Karpas-422 (cell line): ENCODE measurements around the gene SHANK2. TPM values are rescaled to one million over a fixed set of nuclear protein-coding genes. Genes with fewer than 3 reads are reported as not detected.

Experiments used
- DNase-seq: peaks from one replicate; pipeline ENCODE4 v3.0.0-alpha.2; 2015
- H2AFZ ChIP-seq: fragments of 200-600 bp; sonication (generic); 2 replicates; pipeline ENCODE4 v1.6.1; 2014; ENCODE audit warnings: antibody characterized with exemption, low read length, mixed read lengths
- H3K27ac ChIP-seq: fragments of 200-600 bp; sonication (generic); 2 replicates; pipeline ENCODE4 v1.5.1; 2014; ENCODE audit warnings: mild to moderate bottlenecking, low read length, moderate library complexity
- H3K27me3 ChIP-seq: fragments of 200-600 bp; sonication (generic); 2 replicates; pipeline ENCODE4 v1.6.1; 2014; ENCODE audit warnings: low read length, mixed read lengths
- H3K36me3 ChIP-seq: fragments of 200-600 bp; sonication (generic); 2 replicates; pipeline ENCODE4 v1.6.1; 2014; ENCODE audit warnings: low read length, mixed read lengths; ENCODE audit not compliant: insufficient read depth
- H3K4me1 ChIP-seq: fragments of 200-600 bp; sonication (generic); 2 replicates; pipeline ENCODE4 v1.6.1; 2014; ENCODE audit warnings: mild to moderate bottlenecking, low read length, mixed read lengths
- H3K4me2 ChIP-seq: fragments of 200-600 bp; sonication (generic); 2 replicates; pipeline ENCODE4 v1.6.1; 2014; ENCODE audit warnings: low read length, low read depth, mild to moderate bottlenecking; ENCODE audit not compliant: poor library complexity, severe bottlenecking
- H3K4me3 ChIP-seq: fragments of 200-600 bp; sonication (generic); 2 replicates; pipeline ENCODE4 v1.5.1; 2014; ENCODE audit warnings: mild to moderate bottlenecking, antibody characterized with exemption, low read length, mixed read lengths
- H3K79me2 ChIP-seq: fragments of 200-600 bp; sonication (generic); 2 replicates; pipeline ENCODE4 v1.6.1; 2014; ENCODE audit warnings: mild to moderate bottlenecking, low read length, mixed read lengths
- H3K9ac ChIP-seq: fragments of 200-600 bp; sonication (generic); 2 replicates; pipeline ENCODE4 v1.6.0; 2014; ENCODE audit warnings: low read length
- H3K9me2 ChIP-seq: fragments of 200-600 bp; sonication (generic), shearing (Covaris generic); replicated peaks from 2 replicates; pipeline ENCODE4 v1.6.0; 2014; ENCODE audit warnings: mild to moderate bottlenecking, low read length, moderate library complexity; ENCODE audit not compliant: insufficient read depth
- H3K9me3 ChIP-seq: fragments of 300-700, 200-600 bp; sonication (generic); 2 replicates; pipeline ENCODE4 v1.6.1; 2014; ENCODE audit warnings: low read length, mixed read lengths
- H4K20me1 ChIP-seq: fragments of 200-600 bp; sonication (generic); 2 replicates; pipeline ENCODE4 v1.6.1; 2014; ENCODE audit warnings: mild to moderate bottlenecking, antibody characterized with exemption, low read length, low read depth; ENCODE audit not compliant: insufficient read depth
- total RNA-seq: library from RNA; depleted of rRNA; stranded (reverse); fragments of >200 nt; shearing (Covaris generic); gene quantifications from 2 replicates; pipeline ENCODE4 v1.2.3, GENCODE V29; 2014; ENCODE audit warnings: low replicate concordance

The SHANK2 gene
- total RNA-seq, 1 experiment from 2014 or later: not detected

GRCh38 chr11:71281204-71281603, 28.8 kb upstream of the SHANK2 start:
- Histone ChIP-seq H3K4me2 (no peak overlapping the region), H3K79me2 (no peaks in the 10 kb centered on the region), H3K9me2 (no peaks in the 10 kb centered on the region), H3K9ac (no peak overlapping the region), H3K4me3 (no peak overlapping the region), H3K9me3 (no peaks in the 10 kb centered on the region), H2AFZ (no peak overlapping the region), H3K36me3 (no peaks in the 10 kb centered on the region), H4K20me1 (no peaks in the 10 kb centered on the region), H3K27me3 (no peaks in the 10 kb centered on the region), H3K4me1 (no peaks in the 10 kb centered on the region), H3K27ac (no peak overlapping the region)
- no peak for DNase-seq

- no peak for DNase-seq
- H4K20me1 ChIP-seq: no peaks in the 10 kb centered on the region
- no peak overlapping the region for H3K27ac ChIP-seq
- no peaks in the 10 kb centered on the region for H3K4me1 ChIP-seq
- H3K9ac ChIP-seq: no peak overlapping the region
- no peaks in the 10 kb centered on the region for H3K27me3 ChIP-seq
- H3K4me3 ChIP-seq: no peak overlapping the region
- no peak overlapping the region for H2AFZ ChIP-seq
- H3K79me2 ChIP-seq: no peaks in the 10 kb centered on the region
- H3K9me3 ChIP-seq: no peaks in the 10 kb centered on the region
- H3K4me2 ChIP-seq: no peak overlapping the region
- no peaks in the 10 kb centered on the region for H3K9me2 ChIP-seq
- no peaks in the 10 kb centered on the region for H3K36me3 ChIP-seq
These were observed 27.7 kb upstream of the SHANK2 start for GRCh38 chr11:71279916-71280645.

- Histone ChIP-seq H3K9me3 (peaks cover 3% of the 10 kb centered on the region), H3K27me3 (no peaks in the 10 kb centered on the region), H3K9ac (no peak overlapping the region), H4K20me1 (no peaks in the 10 kb centered on the region), H3K79me2 (no peaks in the 10 kb centered on the region), H3K4me1 (no peaks in the 10 kb centered on the region), H3K4me2 (no peak overlapping the region), H2AFZ (no peak overlapping the region), H3K27ac (no peak overlapping the region), H3K36me3 (no peaks in the 10 kb centered on the region), H3K9me2 (no peaks in the 10 kb centered on the region), H3K4me3 (no peak overlapping the region)
- no peak for DNase-seq
These were observed 19.8 kb upstream of the SHANK2 start for GRCh38 chr11:71272161-71272560.

GRCh38 chr11:71269603-71270511, 17.5 kb upstream of the SHANK2 start:
- Histone ChIP-seq H3K4me3 (no peak overlapping the region), H3K9me3 (peaks cover 3% of the 10 kb centered on the region), H3K27me3 (no peaks in the 10 kb centered on the region), H3K9me2 (no peaks in the 10 kb centered on the region), H3K36me3 (no peaks in the 10 kb centered on the region), H4K20me1 (no peaks in the 10 kb centered on the region), H2AFZ (no peak overlapping the region), H3K4me1 (no peaks in the 10 kb centered on the region), H3K9ac (no peak overlapping the region), H3K27ac (no peak overlapping the region), H3K79me2 (no peaks in the 10 kb centered on the region), H3K4me2 (no peak overlapping the region)
- DNase-seq: no peak

GRCh38 chr11:71268706-71269321, 16.4 kb upstream of the SHANK2 start:
- no peak overlapping the region for H3K4me3 ChIP-seq
- H3K4me2 ChIP-seq: no peak overlapping the region
- no peaks in the 10 kb centered on the region for H3K27me3 ChIP-seq
- no peak overlapping the region for H3K27ac ChIP-seq
- no peak overlapping the region for H2AFZ ChIP-seq
- H3K9me3 ChIP-seq: no peaks in the 10 kb centered on the region; the same call in 1 of the 2 replicates
- no peaks in the 10 kb centered on the region for H3K36me3 ChIP-seq
- no peak overlapping the region for H3K9ac ChIP-seq
- H3K9me2 ChIP-seq: no peaks in the 10 kb centered on the region
- DNase-seq: no peak
- no peaks in the 10 kb centered on the region for H4K20me1 ChIP-seq
- no peaks in the 10 kb centered on the region for H3K79me2 ChIP-seq
- no peaks in the 10 kb centered on the region for H3K4me1 ChIP-seq

- no peak for DNase-seq
- H4K20me1 ChIP-seq: no peaks in the 10 kb centered on the region
- H3K4me3 ChIP-seq: no peak overlapping the region
- no peaks in the 10 kb centered on the region for H3K27me3 ChIP-seq
- H2AFZ ChIP-seq: no peak overlapping the region
- H3K4me2 ChIP-seq: no peak overlapping the region
- no peaks in the 10 kb centered on the region for H3K4me1 ChIP-seq
- H3K79me2 ChIP-seq: no peaks in the 10 kb centered on the region
- H3K9me2 ChIP-seq: no peaks in the 10 kb centered on the region
- H3K9me3 ChIP-seq: no peaks in the 10 kb centered on the region
- no peaks in the 10 kb centered on the region for H3K36me3 ChIP-seq
- H3K9ac ChIP-seq: no peak overlapping the region
- H3K27ac ChIP-seq: no peak overlapping the region
These were observed 15.5 kb upstream of the SHANK2 start for GRCh38 chr11:71267807-71268421.

GRCh38 chr11:71266114-71266833, 13.9 kb upstream of the SHANK2 start:
- Histone ChIP-seq H3K79me2 (no peaks in the 10 kb centered on the region), H3K4me2 (no peak overlapping the region), H2AFZ (no peak overlapping the region)

More at GRCh38 chr11:71266114-71266833, 13.9 kb upstream of the SHANK2 start:
- H3K27me3 ChIP-seq: no peaks in the 10 kb centered on the region
- no peaks in the 10 kb centered on the region for H3K36me3 ChIP-seq
- DNase-seq: no peak
- H3K4me1 ChIP-seq: no peaks in the 10 kb centered on the region
- H3K9me3 ChIP-seq: no peaks in the 10 kb centered on the region
- no peak overlapping the region for H3K4me3 ChIP-seq
- no peaks in the 10 kb centered on the region for H3K9me2 ChIP-seq
- H3K27ac ChIP-seq: no peak overlapping the region
- no peak overlapping the region for H3K9ac ChIP-seq
- no peaks in the 10 kb centered on the region for H4K20me1 ChIP-seq
